A204.1 (cell line): ENCODE results near the gene SGCD.

ENCODE experiments used
- FAIRE-seq: peaks from 2 replicates; lab custom pipeline; 2012; peaks lifted over from hg19 to GRCh38; lab: Jason Lieb, UNC

SGCD gene

GRCh38 chr5:156401804-156402203, 74.8 kb downstream of the SGCD start:
- no peak for FAIRE-seq

GRCh38 chr5:156402387-156402921, 75.5 kb downstream of the SGCD start:
- FAIRE-seq = no peak

- FAIRE-seq = no peak
Measured at GRCh38 chr5:156405988-156406387, 79.0 kb downstream of the SGCD start.

- FAIRE-seq = no peak
Measured at GRCh38 chr5:156407251-156407650, 80.3 kb downstream of the SGCD start.

GRCh38 chr5:156409834-156410233, 82.9 kb downstream of the SGCD start:
- FAIRE-seq = no peak

- FAIRE-seq = no peak
Measured at GRCh38 chr5:156411185-156411613, 84.2 kb downstream of the SGCD start.

GRCh38 chr5:156411957-156412356, 85.0 kb downstream of the SGCD start:
- FAIRE-seq = no peak

- FAIRE-seq = no peak
Measured at GRCh38 chr5:156414391-156414790, 87.4 kb downstream of the SGCD start.

- no peak for FAIRE-seq
Measured at GRCh38 chr5:156419661-156420060, 92.7 kb downstream of the SGCD start.

- FAIRE-seq = no peak
Measured at GRCh38 chr5:156420665-156421064, 93.7 kb downstream of the SGCD start.

- FAIRE-seq = no peak
Measured at GRCh38 chr5:156421798-156422197, 94.8 kb downstream of the SGCD start.

GRCh38 chr5:156423597-156423996, 96.6 kb downstream of the SGCD start:
- FAIRE-seq = no peak

- FAIRE-seq = no peak
Measured at GRCh38 chr5:156427315-156427714, 100.4 kb downstream of the SGCD start.

GRCh38 chr5:156431956-156432829, 105.2 kb downstream of the SGCD start:
- no peak for FAIRE-seq

- FAIRE-seq = no peak
Measured at GRCh38 chr5:156432830-156433105, 105.8 kb downstream of the SGCD start.

GRCh38 chr5:156434471-156434870, 107.5 kb downstream of the SGCD start:
- no peak for FAIRE-seq

- FAIRE-seq = no peak
Measured at GRCh38 chr5:156435101-156435500, 108.1 kb downstream of the SGCD start.

- no peak for FAIRE-seq
Measured at GRCh38 chr5:156438076-156438475, 111.1 kb downstream of the SGCD start.

- no peak for FAIRE-seq
Measured at GRCh38 chr5:156444753-156445291, 117.9 kb downstream of the SGCD start.

GRCh38 chr5:156446526-156446925, 119.6 kb downstream of the SGCD start:
- no peak for FAIRE-seq

- FAIRE-seq = no peak
Measured at GRCh38 chr5:156450778-156451177, 123.8 kb downstream of the SGCD start.

- no peak for FAIRE-seq
Measured at GRCh38 chr5:156451505-156451904, 124.5 kb downstream of the SGCD start.

- no peak for FAIRE-seq
Measured at GRCh38 chr5:156456857-156457256, 129.9 kb downstream of the SGCD start.

- no peak for FAIRE-seq
Measured at GRCh38 chr5:156459812-156460385, 132.9 kb downstream of the SGCD start.
